DOHH2 (cell line): ENCODE measurements around the gene PIP4K2A.

Experiments used
- EZH2phosphoT487 ChIP-seq: fragments of 200-600 bp; sonication (generic); IDR thresholded peaks from 2 replicates; pipeline ENCODE4 v1.6.1; 2017; ENCODE audit warnings: borderline replicate concordance, mild to moderate bottlenecking, antibody characterized with exemption, low read length, moderate library complexity, mixed read lengths
- TF ChIP-seq, protein P1 (sequence below): fragments of 200-600 bp; sonication (generic); IDR thresholded peaks from one replicate; pipeline ENCODE4 v1.5.1; 2014; ENCODE audit warnings: antibody characterized with exemption, mild to moderate bottlenecking, low read depth, low read length; ENCODE audit not compliant: poor library complexity, severe bottlenecking

DNA sequence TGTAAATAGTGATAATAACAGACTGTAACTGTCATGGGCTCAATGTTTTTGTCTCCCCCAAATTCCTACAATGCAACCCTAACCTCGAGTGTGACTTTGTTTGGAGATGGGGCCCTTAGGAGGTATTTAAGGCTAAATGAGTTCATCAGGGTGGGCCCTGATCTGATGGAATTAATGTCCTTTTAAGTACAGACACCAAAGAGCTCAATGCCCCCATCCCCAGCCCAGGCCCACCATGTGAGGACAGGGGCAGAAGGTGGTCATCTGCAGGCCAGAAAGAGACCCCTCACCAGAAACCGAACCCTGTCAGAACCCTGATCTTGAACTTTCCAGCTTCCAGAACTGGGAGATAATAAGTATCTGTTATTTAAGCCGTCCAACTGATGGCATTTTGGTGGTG lies 83.2 kb downstream of the PIP4K2A start:
- TF ChIP-seq, protein P1, sequence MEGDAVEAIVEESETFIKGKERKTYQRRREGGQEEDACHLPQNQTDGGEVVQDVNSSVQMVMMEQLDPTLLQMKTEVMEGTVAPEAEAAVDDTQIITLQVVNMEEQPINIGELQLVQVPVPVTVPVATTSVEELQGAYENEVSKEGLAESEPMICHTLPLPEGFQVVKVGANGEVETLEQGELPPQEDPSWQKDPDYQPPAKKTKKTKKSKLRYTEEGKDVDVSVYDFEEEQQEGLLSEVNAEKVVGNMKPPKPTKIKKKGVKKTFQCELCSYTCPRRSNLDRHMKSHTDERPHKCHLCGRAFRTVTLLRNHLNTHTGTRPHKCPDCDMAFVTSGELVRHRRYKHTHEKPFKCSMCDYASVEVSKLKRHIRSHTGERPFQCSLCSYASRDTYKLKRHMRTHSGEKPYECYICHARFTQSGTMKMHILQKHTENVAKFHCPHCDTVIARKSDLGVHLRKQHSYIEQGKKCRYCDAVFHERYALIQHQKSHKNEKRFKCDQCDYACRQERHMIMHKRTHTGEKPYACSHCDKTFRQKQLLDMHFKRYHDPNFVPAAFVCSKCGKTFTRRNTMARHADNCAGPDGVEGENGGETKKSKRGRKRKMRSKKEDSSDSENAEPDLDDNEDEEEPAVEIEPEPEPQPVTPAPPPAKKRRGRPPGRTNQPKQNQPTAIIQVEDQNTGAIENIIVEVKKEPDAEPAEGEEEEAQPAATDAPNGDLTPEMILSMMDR, result no peak
- no peak for TF ChIP-seq EZH2phosphoT487
